Psoas muscle (tissue), 8 donors: ENCODE data around the gene PHLDB3. TPM values are rescaled to one million over a fixed set of nuclear protein-coding genes. Genes with fewer than 3 reads are reported as not detected.

Source experiments
- ATAC-seq, 4 donors: fragments of 200-7000 bp; cut with Tn5 transposase; one replicate each; pipeline ENCODE4 v1.9.1; 2020; ENCODE audit warnings: moderate library complexity in 3 of 4, mild to moderate bottlenecking in 2 of 4
- DNase-seq, 2 donors: peaks; one replicate each; pipeline ENCODE4 v3.0.0-alpha.2; 2020
- H3K27ac ChIP-seq: fragments of 200-600 bp; one replicate; pipeline ENCODE4 v1.8.0; 2022
- H3K27me3 ChIP-seq, 3 donors: fragments of 200-600 bp in 1 of 3; one replicate each; pipeline versions ENCODE4 v1.6.1 to v1.8.0; 2013 to 2022; ENCODE audit warnings: low read length in 2 of 3, mild to moderate bottlenecking in 2 of 3, moderate library complexity in 1 of 3; ENCODE audit not compliant: insufficient read depth in 3 of 3
- H3K36me3 ChIP-seq, 2 donors: fragments of 200-600 bp in 1 of 2; one replicate each; pipeline versions ENCODE4 v1.6.1 to v1.8.0; 2013 to 2022; ENCODE audit warnings: low read depth in 1 of 2, mild to moderate bottlenecking in 1 of 2, moderate library complexity in 1 of 2; ENCODE audit not compliant: insufficient read depth in 1 of 2
- H3K4me1 ChIP-seq: fragments of 200-600 bp; one replicate; pipeline ENCODE4 v1.8.0; 2022
- H3K4me3 ChIP-seq: fragments of 200-600 bp; one replicate; pipeline ENCODE4 v1.8.0; 2022; ENCODE audit warnings: mild to moderate bottlenecking
- H3K9me3 ChIP-seq: fragments of 200-600 bp; one replicate; pipeline ENCODE4 v1.8.0; 2022
- WGBS, 3 donors: extraction: QIAGEN DNeasy Blood & Tissue Kit; methylation state at CpG; one replicate each; pipeline versions ENCODE4 v1.1.6 to v1.1.7; 2013; 5-methylcytosine and 5-hydroxymethylcytosine counted together
- intact Hi-C, 2 donors: fragments of 100-400 bp; cut with DNase I; formaldehyde crosslinking; loops; one replicate each; pipeline versions ENCODE4 v1.11.0 to v1.14.2; 2022
- polyA plus RNA-seq, 3 donors: library from polyadenylated mRNA; stranded (reverse); fragments of 200-250 nt; gene quantifications; one replicate each; pipeline ENCODE4 v1.2.3, GENCODE V29; 2013
- total RNA-seq, 4 donors: library from RNA; stranded (reverse); fragmentation: NEBNext Ultra II Directional in 2 of 4; extraction: Animal tissue kit (Norgen Biotek cat#: 25700) in 2 of 4; gene quantifications; one replicate each; pipeline versions ENCODE4 v1.2.1 to v1.2.4, GENCODE V29; 2021 to 2023
- TF ChIP-seq, protein P1 (sequence below): fragments of 200-600 bp; IDR thresholded peaks from one replicate; pipeline ENCODE4 v1.8.0; 2022; ENCODE audit warnings: antibody characterized with exemption
- donor health status: healthy with polysubstance abuse.
- donor health status: DM: no; HTN: no; CAD: no; lungs with moderate emphysema.
- donor health status: Bipolar disorder and iron deficiency.
- donor health status: healthy.
- donor health status: DM: yes; HTN: yes; CAD: no.
- donor health status: DM: no; HTN: no; CAD: no.
- donor health status: DM: no; HTN: no; CAD: no.
- donor health status: DM: yes; HTN: yes; CAD: no.

The PHLDB3 gene
- total and polyA plus RNA-seq, 7 donors = 2.0 to 5.7 (median 4.5) TPM

- no peaks in the 10 kb centered on the region for H3K9me3 ChIP-seq
- peaks cover 3% of the 10 kb centered on the region for H3K4me1 ChIP-seq
- no peak overlapping the region for H3K27ac ChIP-seq
- TF ChIP-seq, protein P1, sequence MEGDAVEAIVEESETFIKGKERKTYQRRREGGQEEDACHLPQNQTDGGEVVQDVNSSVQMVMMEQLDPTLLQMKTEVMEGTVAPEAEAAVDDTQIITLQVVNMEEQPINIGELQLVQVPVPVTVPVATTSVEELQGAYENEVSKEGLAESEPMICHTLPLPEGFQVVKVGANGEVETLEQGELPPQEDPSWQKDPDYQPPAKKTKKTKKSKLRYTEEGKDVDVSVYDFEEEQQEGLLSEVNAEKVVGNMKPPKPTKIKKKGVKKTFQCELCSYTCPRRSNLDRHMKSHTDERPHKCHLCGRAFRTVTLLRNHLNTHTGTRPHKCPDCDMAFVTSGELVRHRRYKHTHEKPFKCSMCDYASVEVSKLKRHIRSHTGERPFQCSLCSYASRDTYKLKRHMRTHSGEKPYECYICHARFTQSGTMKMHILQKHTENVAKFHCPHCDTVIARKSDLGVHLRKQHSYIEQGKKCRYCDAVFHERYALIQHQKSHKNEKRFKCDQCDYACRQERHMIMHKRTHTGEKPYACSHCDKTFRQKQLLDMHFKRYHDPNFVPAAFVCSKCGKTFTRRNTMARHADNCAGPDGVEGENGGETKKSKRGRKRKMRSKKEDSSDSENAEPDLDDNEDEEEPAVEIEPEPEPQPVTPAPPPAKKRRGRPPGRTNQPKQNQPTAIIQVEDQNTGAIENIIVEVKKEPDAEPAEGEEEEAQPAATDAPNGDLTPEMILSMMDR = no peak
- DNase-seq (no peak), ATAC-seq (no peak)
- H3K27me3 ChIP-seq = peaks cover 0 to 7% (median 2%) of the 10 kb centered on the region in 3 donors
- WGBS, 3 donors = 59 to 63% (median 59%) methylated on average over 16 of the region's 16 CpGs
- no peaks in the 10 kb centered on the region for H3K36me3 ChIP-seq
- intact Hi-C loops = loop anchor here in 1 of 2 donors (5.0 kb wide), 1 partner anchor 42 kb away; the partner anchor contains the start of gene PHLDB3
- H3K4me3 ChIP-seq = no peak overlapping the region
Observed at GRCh38 chr19:43460362-43461016, 44.1 kb downstream of the PHLDB3 start.

DNA sequence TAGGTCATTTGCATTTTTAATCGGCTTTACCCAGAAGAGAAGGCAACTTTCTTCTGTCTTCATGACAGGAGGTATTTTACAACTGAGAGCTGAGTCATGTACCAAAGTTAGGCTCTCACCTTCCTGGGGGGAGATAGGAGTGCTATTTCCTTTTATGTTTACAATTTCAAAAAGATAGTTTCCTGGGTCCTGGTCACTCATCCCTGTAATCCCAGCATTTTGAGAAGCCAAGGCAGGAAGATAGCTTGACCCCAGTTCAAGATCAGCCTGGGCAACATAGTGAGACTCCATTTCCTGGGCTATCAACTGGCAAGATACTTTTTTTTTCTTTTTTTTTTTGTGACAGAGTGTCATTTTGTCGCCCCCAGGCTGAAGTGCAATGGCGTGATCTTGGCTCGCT lies 46.7 kb downstream of the PHLDB3 start:
- H3K36me3 ChIP-seq = no peaks in the 10 kb centered on the region
- no peak overlapping the region for H3K27ac ChIP-seq
- H3K4me1 ChIP-seq = peaks cover under 1% of the 10 kb centered on the region
- intact Hi-C loops = no loop called here
- 79 to 88% (median 83%) methylated on average over 4 of the region's 4 CpGs for WGBS, 3 donors
- TF ChIP-seq, protein P1 = no peak
- DNase-seq (no peak), ATAC-seq (no peak)
- peaks cover 0 to 2% (median 0%) of the 10 kb centered on the region in 3 donors for H3K27me3 ChIP-seq
- H3K4me3 ChIP-seq = no peak overlapping the region
- no peaks in the 10 kb centered on the region for H3K9me3 ChIP-seq

DNA sequence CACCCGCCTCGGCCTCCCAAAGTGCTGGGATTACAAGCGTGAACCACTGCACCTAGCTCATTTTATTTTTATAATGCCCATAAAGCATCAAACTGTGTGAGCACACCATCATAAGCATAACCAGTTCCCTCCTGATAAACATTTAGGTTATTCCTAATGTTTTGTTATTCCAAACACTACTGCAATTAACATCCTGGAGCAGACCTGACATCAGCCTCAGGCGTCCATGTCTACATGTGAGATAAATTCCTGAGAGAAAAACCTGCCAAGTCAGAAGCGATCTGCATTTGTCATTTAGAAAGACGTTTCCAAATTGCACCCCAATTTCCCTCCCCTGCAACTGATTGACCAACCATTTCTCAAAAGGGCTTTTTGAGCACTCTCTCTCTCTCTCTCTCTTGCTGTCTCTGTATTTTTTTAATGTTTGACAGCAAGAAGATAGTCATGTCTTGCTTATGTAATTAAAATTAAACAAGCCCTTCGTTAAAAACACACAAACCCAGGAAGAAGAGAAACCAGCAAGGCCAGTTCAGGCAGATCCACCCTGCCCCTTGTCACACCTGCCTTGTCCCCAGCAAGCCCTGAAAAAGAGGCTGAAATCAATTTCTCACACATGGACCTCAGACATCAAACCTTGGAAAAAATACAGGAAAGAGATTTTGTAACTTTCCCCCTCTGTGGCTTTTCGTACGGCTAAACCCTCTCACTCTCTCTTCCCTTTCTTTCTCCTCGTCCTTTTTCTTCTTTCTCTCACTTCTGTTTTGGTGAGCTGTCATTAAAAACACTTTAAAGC lies 49.0 kb downstream of the PHLDB3 start:
- DNase-seq (no peak), ATAC-seq (no peak)
- no peaks in the 10 kb centered on the region for H3K4me1 ChIP-seq
- no peak overlapping the region for H3K27ac ChIP-seq
- intact Hi-C loops = no loop called here
- H3K9me3 ChIP-seq = no peaks in the 10 kb centered on the region
- H3K27me3 ChIP-seq = peaks cover 0 to 2% (median 0%) of the 10 kb centered on the region in 3 donors
- WGBS, 3 donors = 40 to 46% (median 43%) methylated on average over 10 of the region's 10 CpGs
- H3K4me3 ChIP-seq = no peak overlapping the region
- no peaks in the 10 kb centered on the region for H3K36me3 ChIP-seq
- TF ChIP-seq, protein P1 = no peak

GRCh38 chr19:43454031-43454430 lies 50.5 kb downstream of the PHLDB3 start:
- Histone ChIP-seq H3K4me1 (no peaks in the 10 kb centered on the region), H3K27me3 (no peaks in the 10 kb centered on the region), H3K36me3 (no peaks in the 10 kb centered on the region), H3K9me3 (no peaks in the 10 kb centered on the region), H3K27ac (no peak overlapping the region), H3K4me3 (no peak overlapping the region)
- no peak for DNase-seq
- TF ChIP-seq, protein P1 = no peak
- no peak for ATAC-seq
- intact Hi-C loops = no loop called here
- 69 to 75% (median 71%) methylated on average over 2 of the region's 2 CpGs for WGBS, 3 donors
